ACC112 (cell line): ENCODE results near the gene SPATA6L.

ENCODE experiments used
- H2AFZ ChIP-seq: fragments of 200-600 bp; sonication (generic); one replicate; pipeline ENCODE4 v1.6.0; 2017; ENCODE audit warnings: antibody characterized with exemption, low read length; ENCODE audit not compliant: unreplicated experiment
- H3K27ac ChIP-seq: fragments of 200-600 bp; sonication (generic); 2 replicates; pipeline ENCODE4 v1.5.1; 2014; ENCODE audit warnings: low read depth, mild to moderate bottlenecking, antibody characterized with exemption, low read length, moderate library complexity
- H3K27me3 ChIP-seq: fragments of 200-600 bp; sonication (generic); 2 replicates; pipeline ENCODE4 v1.6.1; 2014; ENCODE audit warnings: mild to moderate bottlenecking, antibody characterized with exemption, low read length, moderate library complexity, mixed read lengths; ENCODE audit not compliant: insufficient read depth
- H3K36me3 ChIP-seq: fragments of 200-600 bp; sonication (generic); 2 replicates; pipeline ENCODE4 v1.6.1; 2016; ENCODE audit warnings: mild to moderate bottlenecking, antibody characterized with exemption, low read length, moderate library complexity, mixed read lengths; ENCODE audit not compliant: insufficient read depth
- H3K4me1 ChIP-seq: fragments of 200-600 bp; sonication (generic); one replicate; pipeline ENCODE4 v1.6.1; 2016; ENCODE audit warnings: low read length, mixed read lengths; ENCODE audit not compliant: insufficient read depth, unreplicated experiment, control insufficient read depth
- H3K4me3 ChIP-seq: fragments of 200-600 bp; sonication (generic); 2 replicates; pipeline ENCODE4 v1.5.1; 2014; ENCODE audit warnings: mild to moderate bottlenecking, low read depth, low read length
- H3K79me2 ChIP-seq: fragments of 200-600 bp; sonication (generic); one replicate; pipeline ENCODE4 v1.6.0; 2016; ENCODE audit warnings: low read length; ENCODE audit not compliant: control insufficient read depth, unreplicated experiment, insufficient read depth

SPATA6L gene

GRCh38 chr9:4590430-4591122 lies 75.7 kb downstream of the SPATA6L start:
- Histone ChIP-seq H3K27ac (no peak overlapping the region), H2AFZ (no peak overlapping the region)

DNA sequence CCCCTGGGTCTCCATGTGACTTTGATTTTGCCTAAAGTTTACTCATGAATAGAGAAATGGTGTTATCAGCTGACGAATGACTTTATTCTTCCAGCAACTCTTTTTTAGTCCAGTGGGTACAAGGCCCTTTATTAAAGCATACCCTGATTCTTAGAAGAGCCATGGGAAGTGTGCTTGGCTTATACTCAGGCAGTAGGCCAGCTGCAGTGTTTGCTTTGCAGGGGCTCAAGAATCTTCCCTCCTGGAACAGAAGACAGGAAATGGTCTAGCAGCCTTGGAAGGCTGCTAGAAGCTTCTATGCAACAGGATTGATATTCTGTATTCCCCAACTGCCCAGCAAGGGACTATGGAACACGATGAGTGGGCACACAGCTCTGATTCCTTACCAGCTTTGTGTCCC lies 77.6 kb downstream of the SPATA6L start:
- Histone ChIP-seq H3K79me2 (no peaks in the 10 kb centered on the region), H3K36me3 (peaks cover 4% of the 10 kb centered on the region; the same call in 1 of the 2 replicates)

More at GRCh38 chr9:4590430-4591122, 75.7 kb downstream of the SPATA6L start:
- no peak overlapping the region for H3K4me3 ChIP-seq
- H3K36me3 ChIP-seq = no peaks in the 10 kb centered on the region; the same call in 1 of the 2 replicates
- no peaks in the 10 kb centered on the region for H3K79me2 ChIP-seq
- H3K27me3 ChIP-seq = no peaks in the 10 kb centered on the region
- peaks cover 5% of the 10 kb centered on the region for H3K4me1 ChIP-seq

DNA sequence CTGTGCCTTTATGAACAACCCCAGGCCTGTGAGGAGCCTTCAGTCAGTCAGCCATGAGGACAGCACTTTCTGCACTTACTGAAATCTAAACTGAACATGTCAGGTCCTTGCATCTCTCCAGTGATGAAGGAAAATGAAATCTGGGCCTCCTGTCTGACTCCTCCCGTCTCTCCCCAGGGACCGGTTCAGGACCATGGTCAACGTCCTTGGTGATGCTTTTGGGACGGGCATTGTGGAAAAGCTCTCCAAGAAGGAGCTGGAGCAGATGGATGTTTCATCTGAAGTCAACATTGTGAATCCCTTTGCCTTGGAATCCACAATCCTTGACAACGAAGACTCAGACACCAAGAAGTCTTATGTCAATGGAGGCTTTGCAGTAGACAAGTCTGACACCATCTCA lies 81.1 kb downstream of the SPATA6L start:
- no peaks in the 10 kb centered on the region for H3K4me1 ChIP-seq
- no peaks in the 10 kb centered on the region for H3K79me2 ChIP-seq
- no peak overlapping the region for H3K4me3 ChIP-seq
- H2AFZ ChIP-seq = no peak overlapping the region
- no peaks in the 10 kb centered on the region for H3K27me3 ChIP-seq
- peaks cover 12% of the 10 kb centered on the region for H3K36me3 ChIP-seq
- no peak overlapping the region for H3K27ac ChIP-seq

More for the DNA sequence above, 77.6 kb downstream of the SPATA6L start:
- H3K27ac ChIP-seq = no peak overlapping the region
- H3K4me3 ChIP-seq = no peak overlapping the region
- H3K27me3 ChIP-seq = no peaks in the 10 kb centered on the region
- peaks cover 5% of the 10 kb centered on the region for H3K4me1 ChIP-seq
- no peak overlapping the region for H2AFZ ChIP-seq

- H3K27me3 ChIP-seq = no peaks in the 10 kb centered on the region
- H3K4me1 ChIP-seq = no peaks in the 10 kb centered on the region
- no peak overlapping the region for H2AFZ ChIP-seq
- peaks cover 12% of the 10 kb centered on the region for H3K36me3 ChIP-seq
- no peaks in the 10 kb centered on the region for H3K79me2 ChIP-seq
- no peak overlapping the region for H3K4me3 ChIP-seq
- no peak overlapping the region for H3K27ac ChIP-seq
Observed at GRCh38 chr9:4584636-4585035, 81.6 kb downstream of the SPATA6L start.

- H3K4me3 ChIP-seq = no peak overlapping the region
- H3K4me1 ChIP-seq = no peaks in the 10 kb centered on the region
- H3K27ac ChIP-seq = no peak overlapping the region
- no peak overlapping the region for H2AFZ ChIP-seq
- H3K79me2 ChIP-seq = no peaks in the 10 kb centered on the region
- H3K27me3 ChIP-seq = no peaks in the 10 kb centered on the region
- H3K36me3 ChIP-seq = peaks cover 19% of the 10 kb centered on the region
Observed at GRCh38 chr9:4583001-4583400, 83.3 kb downstream of the SPATA6L start.

DNA sequence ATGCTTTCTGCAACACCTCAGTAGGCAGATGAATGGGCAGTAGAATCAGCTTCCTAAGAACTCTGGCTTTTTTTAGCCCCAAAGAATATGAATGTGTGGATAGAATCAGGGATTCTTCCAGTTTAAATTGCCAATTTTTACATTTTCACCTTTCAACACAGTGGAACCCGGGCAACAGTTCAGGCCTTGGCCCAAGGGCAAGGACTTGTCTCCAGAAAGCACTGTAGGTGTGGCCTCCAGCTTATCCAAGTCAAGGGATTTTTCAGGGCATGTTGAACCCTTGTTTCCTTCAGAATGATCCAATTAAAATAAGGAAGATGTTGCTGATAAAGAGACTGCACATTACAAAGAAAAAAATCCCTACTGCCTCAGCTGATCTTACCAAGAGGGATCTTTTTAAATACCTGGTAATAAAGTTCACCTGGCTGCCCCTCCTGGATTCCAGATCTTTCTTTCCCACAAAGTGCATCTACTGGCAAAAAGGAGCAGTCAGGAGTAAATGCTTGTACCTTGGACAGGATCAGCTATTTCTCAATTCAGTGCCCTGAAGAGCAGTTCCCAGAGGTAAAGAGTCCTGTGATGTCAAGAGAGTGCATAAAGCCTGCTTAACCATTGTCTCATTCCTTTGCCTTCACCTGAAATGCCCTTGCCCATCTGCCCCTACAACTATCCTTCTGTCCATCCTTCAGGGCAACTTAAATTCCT lies 84.3 kb downstream of the SPATA6L start:
- Histone ChIP-seq H3K36me3 (peaks cover 23% of the 10 kb centered on the region), H3K27ac (no peak overlapping the region), H3K4me1 (no peaks in the 10 kb centered on the region), H3K79me2 (no peaks in the 10 kb centered on the region), H2AFZ (no peak overlapping the region), H3K4me3 (no peak overlapping the region), H3K27me3 (no peaks in the 10 kb centered on the region)

DNA sequence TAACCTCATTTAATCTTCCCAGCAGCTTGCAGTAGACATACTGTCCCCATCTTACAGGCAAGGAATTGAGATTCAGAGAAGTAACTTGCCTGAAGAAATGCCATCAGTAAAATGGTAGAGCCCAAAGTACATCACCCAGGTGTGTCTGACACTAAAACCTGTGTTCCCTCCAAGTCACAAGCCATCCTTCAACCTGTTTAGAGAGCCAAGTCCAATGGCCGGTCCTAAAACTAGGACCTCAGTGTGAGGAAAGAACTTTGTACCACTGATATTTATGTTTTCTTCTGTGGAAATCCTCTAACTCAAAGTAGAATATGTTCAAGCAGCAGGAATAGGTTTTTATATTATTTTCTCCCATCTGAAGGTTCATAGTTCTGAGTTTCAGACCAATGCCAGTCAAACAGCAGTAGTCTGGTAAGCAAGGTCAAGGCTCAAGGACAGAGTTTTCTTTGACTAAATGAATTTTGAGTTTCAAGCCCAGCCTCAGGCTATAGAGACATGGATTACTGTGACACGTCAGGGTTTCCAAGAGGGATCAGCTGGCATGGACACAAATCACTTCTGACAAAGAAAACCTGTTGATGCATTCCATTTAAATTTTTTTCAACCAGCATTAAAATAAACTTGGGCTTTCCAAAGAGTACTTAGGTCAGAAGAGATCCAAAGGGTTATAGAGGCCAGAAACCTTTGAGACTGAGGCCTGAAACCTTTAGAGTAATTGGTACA lies 85.1 kb downstream of the SPATA6L start:
- H3K36me3 ChIP-seq = peaks cover 23% of the 10 kb centered on the region
- no peaks in the 10 kb centered on the region for H3K4me1 ChIP-seq
- H3K27ac ChIP-seq = no peak overlapping the region
- H3K79me2 ChIP-seq = no peaks in the 10 kb centered on the region
- H3K4me3 ChIP-seq = no peak overlapping the region
- H3K27me3 ChIP-seq = no peaks in the 10 kb centered on the region
- H2AFZ ChIP-seq = no peak overlapping the region

DNA sequence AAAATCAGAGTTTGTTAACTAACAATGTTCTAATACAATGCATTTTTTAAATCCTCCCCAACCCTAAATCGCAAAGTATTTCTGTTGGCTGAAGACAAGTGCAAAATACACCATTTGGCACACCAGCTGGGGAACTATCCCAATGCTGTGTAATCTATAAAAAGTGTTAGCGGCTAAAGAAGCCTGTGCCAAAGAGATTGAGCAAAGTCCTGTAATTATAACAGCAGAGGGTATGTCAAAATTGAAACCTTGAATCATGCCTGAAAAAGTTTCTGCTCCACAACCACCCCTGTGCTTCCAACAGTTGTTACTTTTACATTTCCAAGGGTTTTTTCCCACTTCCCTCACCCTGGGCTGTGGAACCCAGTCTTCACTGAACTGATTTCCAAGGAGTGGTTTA lies 87.3 kb downstream of the SPATA6L start:
- Histone ChIP-seq H3K27ac (no peak overlapping the region), H3K27me3 (no peaks in the 10 kb centered on the region), H2AFZ (no peak overlapping the region), H3K36me3 (peaks cover 21% of the 10 kb centered on the region), H3K79me2 (no peaks in the 10 kb centered on the region), H3K4me3 (no peak overlapping the region), H3K4me1 (no peaks in the 10 kb centered on the region)

DNA sequence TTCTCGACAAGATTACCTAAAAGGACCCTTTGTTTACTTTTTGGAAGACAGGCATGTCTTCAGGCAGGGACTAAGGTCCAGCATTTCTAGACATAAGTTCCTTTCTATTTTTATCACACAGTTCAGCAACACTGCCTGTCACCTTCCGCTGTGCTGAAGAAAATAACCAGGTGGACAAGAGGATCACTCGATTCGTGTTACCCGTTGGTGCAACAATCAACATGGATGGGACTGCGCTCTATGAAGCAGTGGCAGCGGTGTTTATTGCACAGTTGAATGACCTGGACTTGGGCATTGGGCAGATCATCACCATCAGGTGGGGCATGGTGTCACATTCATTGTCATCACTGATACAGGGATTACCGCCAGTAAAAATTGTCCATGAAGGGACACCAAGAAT lies 89.8 kb downstream of the SPATA6L start:
- Histone ChIP-seq H3K4me3 (no peak overlapping the region), H2AFZ (no peak overlapping the region), H3K27ac (no peak overlapping the region), H3K79me2 (no peaks in the 10 kb centered on the region), H3K27me3 (no peaks in the 10 kb centered on the region), H3K36me3 (peaks cover 23% of the 10 kb centered on the region), H3K4me1 (no peaks in the 10 kb centered on the region)

GRCh38 chr9:4575997-4576396 lies 90.3 kb downstream of the SPATA6L start:
- H3K4me3 ChIP-seq = no peak overlapping the region
- H3K36me3 ChIP-seq = peaks cover 23% of the 10 kb centered on the region
- H3K79me2 ChIP-seq = no peaks in the 10 kb centered on the region
- no peaks in the 10 kb centered on the region for H3K27me3 ChIP-seq
- H2AFZ ChIP-seq = no peak overlapping the region
- H3K4me1 ChIP-seq = no peaks in the 10 kb centered on the region
- no peak overlapping the region for H3K27ac ChIP-seq
